Glomerular visceral epithelial cell (primary cell): ENCODE measurements around the gene RTN4RL1.
A peak's percentile ranks its signal among the peaks of the same experiment; 100 is the strongest.

Experiments
- DNase-seq: peaks from one replicate; pipeline ENCODE4 v3.0.0-alpha.2; 2016; ENCODE audit errors: extremely low spot score

The RTN4RL1 gene

GRCh38 chr17:2047590-2047989 lies 22.5 kb upstream of the RTN4RL1 start:
- no peak for DNase-seq

GRCh38 chr17:2044263-2044894 lies 19.2 kb upstream of the RTN4RL1 start:
- no peak for DNase-seq

- DNase-seq, result peak; percentile 40
Measured at GRCh38 chr17:2043785-2044184, 18.7 kb upstream of the RTN4RL1 start.

GRCh38 chr17:2042933-2043332 lies 17.8 kb upstream of the RTN4RL1 start:
- no peak for DNase-seq

- no peak for DNase-seq
Measured at GRCh38 chr17:2042390-2042847, 17.3 kb upstream of the RTN4RL1 start.

GRCh38 chr17:2041561-2042389 lies 16.6 kb upstream of the RTN4RL1 start, which contains the start of gene OVCA2:
OVCA2 (plus strand) TSS chr17:2042022; CDS start chr17:2042048, 26 bp downstream.
- peak; percentile 96 for DNase-seq

- no peak for DNase-seq
Measured at GRCh38 chr17:2040942-2041560, 15.9 kb upstream of the RTN4RL1 start.

- DNase-seq, result no peak
Measured at GRCh38 chr17:2040219-2040827, 15.2 kb upstream of the RTN4RL1 start.

- no peak for DNase-seq
Measured at GRCh38 chr17:2037155-2037554, 12.0 kb upstream of the RTN4RL1 start.

GRCh38 chr17:2035541-2036488 lies 10.7 kb upstream of the RTN4RL1 start:
- no peak for DNase-seq

- no peak for DNase-seq
Measured at GRCh38 chr17:2034806-2035540, 9.8 kb upstream of the RTN4RL1 start.

- DNase-seq, result peak; percentile 46
Measured at GRCh38 chr17:2034157-2034556, 9.0 kb upstream of the RTN4RL1 start.

- DNase-seq, result no peak
Measured at GRCh38 chr17:2033153-2033552, 8.0 kb upstream of the RTN4RL1 start.

GRCh38 chr17:2030779-2031163 lies 5.6 kb upstream of the RTN4RL1 start:
- no peak for DNase-seq

GRCh38 chr17:2029911-2030778 lies 5.0 kb upstream of the RTN4RL1 start, which contains the start of gene DPH1:
DPH1 (plus strand) TSS chr17:2030153; CDS start chr17:2030170, 17 bp downstream.
- DNase-seq, result peak; percentile 86

GRCh38 chr17:2028737-2029136 lies 3.6 kb upstream of the RTN4RL1 start:
- DNase-seq, result no peak

GRCh38 chr17:2028234-2028614 lies 3.1 kb upstream of the RTN4RL1 start:
- DNase-seq, result no peak

GRCh38 chr17:2027528-2028233 lies 2.5 kb upstream of the RTN4RL1 start:
- no peak for DNase-seq
